Placental epithelial cell (primary cell): Measurements from ENCODE around the gene SOCS7. TPM values are rescaled to one million over a fixed set of nuclear protein-coding genes. Genes with fewer than 3 reads are reported as not detected.

Experiments used
- total RNA-seq: library from RNA; depleted of rRNA; stranded (reverse); fragments of >200 nt; gene quantifications from 2 replicates; pipeline ENCODE4 v1.2.3, GENCODE V29; 2012

Gene SOCS7
- total RNA-seq, result 20.4 and 35.9 TPM in 2 replicates

GRCh38 chr17:38351412-38352222 lies at the start of gene SOCS7:
TSS of gene SOCS7 (plus strand) at chr17:38351844. CDS start at chr17:38352053, 209 bp downstream.

GRCh38 chr17:38343608-38344419 lies 7.8 kb upstream of the SOCS7 start, which contains the start of gene GPR179:
TSS of gene GPR179 (minus strand) at chr17:38343956. CDS start at chr17:38343789, 167 bp downstream.

GRCh38 chr17:38428112-38428642 lies 76.5 kb downstream of the SOCS7 start, which contains the start of gene ARHGAP23:
TSS of gene ARHGAP23 (plus strand) at chr17:38428464. CDS start at chr17:38428486, 22 bp downstream.

Other genes with a start within 250 kb of the SOCS7 start
- gene TBC1D3E, start 223.9 kb upstream of the SOCS7 start, total RNA-seq, result not detected in 2 replicates
- not detected in 2 replicates for gene TBC1D3, start 159.3 kb upstream of the SOCS7 start, total RNA-seq
- 35.6 and 43.6 TPM in 2 replicates for gene MRPL45, start 54.7 kb upstream of the SOCS7 start, total RNA-seq
- gene GPR179, start 7.9 kb upstream of the SOCS7 start, total RNA-seq, result under 0.01 TPM in 1 of 2 replicates, not detected in the other
- 24.3 and 39.5 TPM in 2 replicates for gene ARHGAP23, start 76.6 kb downstream of the SOCS7 start, total RNA-seq